Muscle layer of duodenum (tissue), 2 donors: ENCODE results near the gene DHX36.
A peak's percentile ranks its signal among the peaks of the same experiment; 100 is the strongest.

Experiments used
- H3K27ac ChIP-seq: one replicate; pipeline ENCODE4 v1.7.0; 2013; ENCODE audit warnings: mild to moderate bottlenecking, low read length
- H3K27me3 ChIP-seq: one replicate; pipeline ENCODE4 v1.7.0; 2013; ENCODE audit warnings: low read depth, mild to moderate bottlenecking, control low read depth, low read length
- H3K36me3 ChIP-seq, 2 donors: one replicate each; pipeline ENCODE4 v1.7.0; 2013; ENCODE audit warnings: low read length in 2 of 2, control low read depth in 1 of 2, mild to moderate bottlenecking in 1 of 2; ENCODE audit not compliant: insufficient read depth in 2 of 2, control insufficient read depth in 1 of 2
- H3K4me1 ChIP-seq, 2 donors: one replicate each; pipeline ENCODE4 v1.7.0; 2013; ENCODE audit warnings: low read length in 2 of 2, mild to moderate bottlenecking in 2 of 2, control low read depth in 1 of 2, moderate library complexity in 1 of 2; ENCODE audit not compliant: insufficient read depth in 2 of 2, control insufficient read depth in 1 of 2
- H3K4me3 ChIP-seq, 2 donors: one replicate each; pipeline ENCODE4 v1.7.0; 2013; ENCODE audit warnings: low read length in 2 of 2, low read depth in 1 of 2, mild to moderate bottlenecking in 1 of 2
- H3K9me3 ChIP-seq, 2 donors: one replicate each; pipeline ENCODE4 v1.7.0; 2013; ENCODE audit warnings: low read length in 2 of 2, control low read depth in 1 of 2, mild to moderate bottlenecking in 1 of 2; ENCODE audit not compliant: control insufficient read depth in 1 of 2
- donor health status: healthy.

The DHX36 gene

GRCh38 chr3:154323891-154324738 lies at the start of gene DHX36:
TSS of gene DHX36 (minus strand) at chr3:154324487. CDS start at chr3:154324416, 71 bp downstream.
- no peaks in the 10 kb centered on the region for H3K9me3 ChIP-seq
- peaks cover 6 to 20% of the 10 kb centered on the region in 2 donors for H3K4me1 ChIP-seq
- H3K36me3 ChIP-seq: no peaks in the 10 kb centered on the region
- H3K4me3 ChIP-seq: peak within 1 kb of the TSS; percentile 71 to 88
- H3K27ac ChIP-seq: peak within 1 kb of the TSS; percentile 93
- no peaks in the 10 kb centered on the region for H3K27me3 ChIP-seq

- Histone ChIP-seq H3K27ac (no peak overlapping the region), H3K9me3 (peaks cover 0 to 3% of the 10 kb centered on the region in 2 donors), H3K36me3 (no peaks in the 10 kb centered on the region), H3K4me3 (no peak overlapping the region), H3K4me1 (no peaks in the 10 kb centered on the region), H3K27me3 (no peaks in the 10 kb centered on the region)
These were observed 42.9 kb upstream of the DHX36 start for GRCh38 chr3:154367221-154367620.

GRCh38 chr3:154364849-154365248 lies 40.6 kb upstream of the DHX36 start:
- H3K4me1 ChIP-seq: no peaks in the 10 kb centered on the region
- H3K27ac ChIP-seq: no peak overlapping the region
- H3K36me3 ChIP-seq: no peaks in the 10 kb centered on the region
- H3K27me3 ChIP-seq: no peaks in the 10 kb centered on the region
- H3K9me3 ChIP-seq: peaks cover 0 to 3% of the 10 kb centered on the region in 2 donors
- no peak overlapping the region for H3K4me3 ChIP-seq

- Histone ChIP-seq H3K27me3 (no peaks in the 10 kb centered on the region), H3K27ac (no peak overlapping the region), H3K36me3 (no peaks in the 10 kb centered on the region), H3K9me3 (peaks cover 0 to 3% of the 10 kb centered on the region in 2 donors), H3K4me1 (no peaks in the 10 kb centered on the region), H3K4me3 (no peak overlapping the region)
These were observed 36.8 kb upstream of the DHX36 start for GRCh38 chr3:154361099-154361498.

GRCh38 chr3:154356009-154356408 lies 31.7 kb upstream of the DHX36 start:
- H3K27ac ChIP-seq: no peak overlapping the region
- no peaks in the 10 kb centered on the region for H3K9me3 ChIP-seq

GRCh38 chr3:154349223-154349622 lies 24.9 kb upstream of the DHX36 start:
- H3K27me3 ChIP-seq: no peaks in the 10 kb centered on the region
- no peaks in the 10 kb centered on the region for H3K9me3 ChIP-seq
- H3K27ac ChIP-seq: no peak overlapping the region
- no peak overlapping the region for H3K4me3 ChIP-seq
- H3K36me3 ChIP-seq: no peaks in the 10 kb centered on the region
- H3K4me1 ChIP-seq: no peaks in the 10 kb centered on the region

More at GRCh38 chr3:154356009-154356408, 31.7 kb upstream of the DHX36 start:
- H3K4me1 ChIP-seq: no peaks in the 10 kb centered on the region
- H3K4me3 ChIP-seq: no peak overlapping the region
- no peaks in the 10 kb centered on the region for H3K36me3 ChIP-seq
- no peaks in the 10 kb centered on the region for H3K27me3 ChIP-seq

- H3K4me3 ChIP-seq: no peak overlapping the region
- H3K9me3 ChIP-seq: no peaks in the 10 kb centered on the region
- H3K36me3 ChIP-seq: no peaks in the 10 kb centered on the region
- no peaks in the 10 kb centered on the region for H3K4me1 ChIP-seq
- no peak overlapping the region for H3K27ac ChIP-seq
- no peaks in the 10 kb centered on the region for H3K27me3 ChIP-seq
These were observed 21.3 kb upstream of the DHX36 start for GRCh38 chr3:154345422-154346122.

GRCh38 chr3:154338570-154338969 lies 14.3 kb upstream of the DHX36 start:
- no peak overlapping the region for H3K4me3 ChIP-seq
- no peaks in the 10 kb centered on the region for H3K36me3 ChIP-seq
- no peak overlapping the region for H3K27ac ChIP-seq
- no peaks in the 10 kb centered on the region for H3K27me3 ChIP-seq
- no peaks in the 10 kb centered on the region for H3K9me3 ChIP-seq
- no peaks in the 10 kb centered on the region for H3K4me1 ChIP-seq

- H3K4me1 ChIP-seq: no peaks in the 10 kb centered on the region
- H3K36me3 ChIP-seq: no peaks in the 10 kb centered on the region
- H3K27me3 ChIP-seq: no peaks in the 10 kb centered on the region
- no peaks in the 10 kb centered on the region for H3K9me3 ChIP-seq
- no peak overlapping the region for H3K4me3 ChIP-seq
- no peak overlapping the region for H3K27ac ChIP-seq
These were observed 13.7 kb upstream of the DHX36 start for GRCh38 chr3:154338008-154338407.

- Histone ChIP-seq H3K36me3 (no peaks in the 10 kb centered on the region), H3K9me3 (no peaks in the 10 kb centered on the region), H3K27me3 (no peaks in the 10 kb centered on the region), H3K4me3 (no peak overlapping the region), H3K4me1 (no peaks in the 10 kb centered on the region), H3K27ac (no peak overlapping the region)
These were observed 10.7 kb upstream of the DHX36 start for GRCh38 chr3:154334973-154335420.

GRCh38 chr3:154327871-154328270 lies 3.6 kb upstream of the DHX36 start:
- Histone ChIP-seq H3K4me3 (no peak overlapping the region), H3K9me3 (no peaks in the 10 kb centered on the region)

More at GRCh38 chr3:154327871-154328270, 3.6 kb upstream of the DHX36 start:
- Histone ChIP-seq H3K4me1 (peaks cover 0 to 2% of the 10 kb centered on the region in 2 donors), H3K36me3 (no peaks in the 10 kb centered on the region), H3K27me3 (no peaks in the 10 kb centered on the region), H3K27ac (no peak overlapping the region)
